A549 (cell line): ENCODE results near the gene EAF2. TPM values are rescaled to one million over a fixed set of nuclear protein-coding genes. Genes with fewer than 3 reads are reported as not detected.

Experiments used
- ATAC-seq, 2 experiments: fragments of 200-7000 bp in 1 of 2; fragments of >200 bp in 1 of 2; cut with Nextera tagmentation in 1 of 2; cut with Tn5 transposase in 1 of 2; 3 replicates each; pipeline versions ENCODE4 v1.8.0 to v1.9.1; 2018 to 2020; ENCODE audit warnings: mild to moderate bottlenecking in 1 of 2, moderate library complexity in 1 of 2
- CTCF ChIA-PET: fragments of 300-600 bp; sonication (Branson Sonifier 250); formaldehyde crosslinking; extraction: SDS; loops from one replicate; lab custom pipeline; 2021; ENCODE audit warnings: antibody characterized with exemption, inconsistent platforms; lab: Yijun Ruan, JAX
- POLR2A ChIA-PET: fragments of 350-600 bp; formaldehyde crosslinking; extraction: SDS; loops from one replicate; lab custom pipeline; 2021; ENCODE audit warnings: antibody characterized with exemption, inconsistent platforms; lab: Yijun Ruan, JAX
- DNase-seq, 2 experiments: peaks; one replicate each; pipeline versions ENCODE4 v3.0.0 to v3.0.0-alpha.2; 2011 to 2016; ENCODE audit warnings: low read depth in 1 of 2, low spot score in 1 of 2
- FAIRE-seq: peaks from 2 replicates; lab custom pipeline; 2011; peaks lifted over from hg19 to GRCh38; lab: Jason Lieb, UNC
- H3K27ac ChIP-seq, 2 experiments: fragments of >200 bp; sonication (Bioruptor Twin); formaldehyde crosslinking; 3 replicates each; pipeline ENCODE4 v1.5.1; 2016 to 2017
- H3K4me1 ChIP-seq: fragments of >200 bp; sonication (Bioruptor Twin); formaldehyde crosslinking; 3 replicates; pipeline ENCODE4 v1.6.1; 2016
- H3K4me2 ChIP-seq: fragments of >200 bp; sonication (Bioruptor Twin); formaldehyde crosslinking; 3 replicates; pipeline ENCODE4 v1.6.1; 2016
- H3K4me3 ChIP-seq: fragments of >200 bp; sonication (Bioruptor Twin); formaldehyde crosslinking; 3 replicates; pipeline ENCODE4 v1.5.1; 2016
- H3K9me3 ChIP-seq: fragments of >200 bp; sonication (Bioruptor Twin); formaldehyde crosslinking; 3 replicates; pipeline ENCODE4 v1.6.1; 2016
- BCL3 ChIP-seq: fragments of >200 bp; sonication (Bioruptor Twin); formaldehyde crosslinking; IDR thresholded peaks from 3 replicates; pipeline ENCODE4 v1.6.1; 2016
- CEBPB ChIP-seq, 2 experiments: fragments of >200 bp in 1 of 2; sonication (Bioruptor Twin) in 1 of 2; formaldehyde crosslinking in 1 of 2; IDR thresholded peaks; 2 replicates each; pipeline ENCODE4 v1.6.1; 2012 to 2016
- EHF ChIP-seq: fragments of 250-450 bp; sonication (Bioruptor Pico); IDR thresholded peaks from 2 replicates; pipeline ENCODE4 v1.5.0; 2020; ENCODE audit warnings: mild to moderate bottlenecking
- EHMT2 ChIP-seq: fragments of 200-600 bp; sonication (generic); IDR thresholded peaks from 2 replicates; pipeline ENCODE4 v1.6.1; 2016; ENCODE audit warnings: antibody characterized with exemption, low read depth, mild to moderate bottlenecking, moderate library complexity
- EP300 ChIP-seq, 2 experiments: fragments of >200 bp; sonication (Bioruptor Twin); formaldehyde crosslinking; IDR thresholded peaks; 2 replicates in 1 of 2; 3 replicates in 1 of 2; pipeline ENCODE4 v1.6.1; 2016 to 2017
- ESRRA ChIP-seq: fragments of 150-350 bp; IDR thresholded peaks from 2 replicates; pipeline ENCODE4 v1.6.1; 2014; ENCODE audit warnings: mild to moderate bottlenecking, low read length, borderline replicate concordance
- FOXS1 ChIP-seq: fragments of 250-450 bp; sonication (Bioruptor Pico); IDR thresholded peaks from 2 replicates; pipeline ENCODE4 v1.5.0; 2020; ENCODE audit warnings: mild to moderate bottlenecking, moderate library complexity
- JUN ChIP-seq, 2 experiments: fragments of >200 bp; sonication (Bioruptor Twin); formaldehyde crosslinking; IDR thresholded peaks; 2 replicates in 1 of 2; 3 replicates in 1 of 2; pipeline ENCODE4 v1.6.1; 2016 to 2017
- KDM1A ChIP-seq: fragments of 200-600 bp; sonication (generic); IDR thresholded peaks from 2 replicates; pipeline ENCODE4 v1.6.1; 2016; ENCODE audit warnings: low read depth, mild to moderate bottlenecking
- MAFK ChIP-seq: fragments of 450-650 bp; IDR thresholded peaks from 2 replicates; pipeline ENCODE4 v1.6.1; 2014; ENCODE audit not compliant: partially characterized antibody
- MAZ ChIP-seq: fragments of 150-350 bp; IDR thresholded peaks from 2 replicates; pipeline ENCODE4 v1.6.1; 2014; ENCODE audit warnings: antibody characterized with exemption, low read depth, low read length, borderline replicate concordance
- MYC ChIP-seq: IDR thresholded peaks from 2 replicates; pipeline ENCODE4 v1.6.1; 2012; ENCODE audit warnings: mild to moderate bottlenecking, inconsistent platforms, low read length, improper control_type of control experiment, borderline replicate concordance
- NFE2L2 ChIP-seq: fragments of 150-350 bp; conservative IDR thresholded peaks from 2 replicates; pipeline ENCODE4 v1.6.1; 2014; ENCODE audit warnings: low read length
- NPAS2 ChIP-seq: fragments of 250-450 bp; sonication (Bioruptor Pico); IDR thresholded peaks from 2 replicates; pipeline ENCODE4 v1.8.0; 2022; ENCODE audit warnings: mild to moderate bottlenecking, moderate library complexity, borderline replicate concordance
- NR3C1 ChIP-seq: fragments of >200 bp; sonication (Bioruptor Twin); formaldehyde crosslinking; IDR thresholded peaks from 3 replicates; pipeline ENCODE4 v1.6.1; 2017
- POLR2AphosphoS2 ChIP-seq: conservative IDR thresholded peaks from 2 replicates; pipeline ENCODE4 v1.6.1; 2012; ENCODE audit warnings: low read length, improper control_type of control experiment, inconsistent platforms
- REST ChIP-seq: fragments of 200-600 bp; sonication (generic); IDR thresholded peaks from 2 replicates; pipeline ENCODE4 v1.6.1; 2016; ENCODE audit warnings: antibody characterized with exemption, mild to moderate bottlenecking, moderate library complexity
- RNF2 ChIP-seq: fragments of 200-600 bp; sonication (generic); IDR thresholded peaks from 2 replicates; pipeline ENCODE4 v1.6.1; 2016; ENCODE audit warnings: low read depth, mild to moderate bottlenecking, antibody characterized with exemption, moderate library complexity, borderline replicate concordance
- SMC3 ChIP-seq: fragments of >200 bp; sonication (Bioruptor Twin); formaldehyde crosslinking; IDR thresholded peaks from 3 replicates; pipeline ENCODE4 v1.6.1; 2018; ENCODE audit warnings: inconsistent platforms
- SREBF2 ChIP-seq: fragments of 450-650 bp; IDR thresholded peaks from 2 replicates; pipeline ENCODE4 v1.6.1; 2014; ENCODE audit warnings: mild to moderate bottlenecking, moderate library complexity
- ZC3H11A ChIP-seq: fragments of 450-650 bp; IDR thresholded peaks from 2 replicates; pipeline ENCODE4 v1.6.1; 2014; ENCODE audit warnings: antibody characterized with exemption, mild to moderate bottlenecking
- ZFP36 ChIP-seq: fragments of 450-650 bp; IDR thresholded peaks from 2 replicates; pipeline ENCODE4 v1.6.1; 2014; ENCODE audit warnings: borderline replicate concordance; ENCODE audit not compliant: partially characterized antibody
- ZNF302 ChIP-seq: fragments of 250-450 bp; sonication (Bioruptor Pico); IDR thresholded peaks from 2 replicates; pipeline ENCODE4 v1.9.0; 2021; ENCODE audit warnings: inconsistent platforms, mild to moderate bottlenecking, moderate library complexity
- ZSCAN20 ChIP-seq: fragments of 250-450 bp; sonication (Bioruptor Pico); IDR thresholded peaks from 2 replicates; pipeline ENCODE4 v1.8.0; 2022; ENCODE audit warnings: mild to moderate bottlenecking, moderate library complexity
- WGBS: methylation state at CpG from one replicate; pipeline ENCODE4 v1.1.6; 2017; ENCODE audit errors: missing lambda C conversion rate; 5-methylcytosine and 5-hydroxymethylcytosine counted together
- polyA plus RNA-seq, 4 experiments: library from polyadenylated mRNA; depleted of rRNA in 3 of 4; stranded (reverse); fragments of >200 nt; fragmentation: RNase III in 1 of 4; extraction: RNeasy Plus Mini Kit Qiagen cat#74134 plus additional on column Dnase treatment in 1 of 4; gene quantifications; 2 replicates in 3 of 4; 3 replicates in 1 of 4; pipeline ENCODE4 v1.2.3, GENCODE V29; 2011 to 2017

The EAF2 gene
- polyA plus RNA-seq, 2 of the 4 experiments (the other 2 are of a cell fraction): 4.3 to 7.4 TPM

- WGBS: 82% methylated on average over 4 of the region's 4 CpGs
- ATAC-seq (no peak), FAIRE-seq (no peak), DNase-seq (no peak)
- ChIA-PET POLR2A (no interaction called here), CTCF (no interaction called here)
- no peak overlapping the region for H3K27ac ChIP-seq
- H3K4me1 ChIP-seq: peaks cover 12% of the 10 kb centered on the region; the same call in 2 of the 3 replicates
- H3K4me3 ChIP-seq: no peak overlapping the region
- no peak for TF ChIP-seq MAZ
- TF ChIP-seq EHF (CRISPR knock-in tag): no peak
- TF ChIP-seq SREBF2: no peak
- no peak for TF ChIP-seq NR3C1
- no peak for TF ChIP-seq RNF2
- no peak for TF ChIP-seq CEBPB (IDR thresholded peaks at IDR 0.05)
- no peak for TF ChIP-seq FOXS1 (CRISPR knock-in tag)
- TF ChIP-seq ZFP36: no peak
- no peak for TF ChIP-seq ZC3H11A
- TF ChIP-seq KDM1A: no peak
- TF ChIP-seq ZSCAN20: no peak
- no peak for TF ChIP-seq REST
- no peak for TF ChIP-seq MAFK
- no peak for TF ChIP-seq EHMT2
- no peak for TF ChIP-seq JUN (IDR thresholded peaks at IDR 0.05)
- no peak for TF ChIP-seq NFE2L2
- TF ChIP-seq ESRRA: no peak
- no peak for TF ChIP-seq POLR2AphosphoS2
- H3K9me3 ChIP-seq: no peaks in the 10 kb centered on the region
- peak overlapping the region; percentile 92 for H3K4me2 ChIP-seq
Measured at GRCh38 chr3:121836064-121836463, 1.1 kb downstream of the EAF2 start.

DNA sequence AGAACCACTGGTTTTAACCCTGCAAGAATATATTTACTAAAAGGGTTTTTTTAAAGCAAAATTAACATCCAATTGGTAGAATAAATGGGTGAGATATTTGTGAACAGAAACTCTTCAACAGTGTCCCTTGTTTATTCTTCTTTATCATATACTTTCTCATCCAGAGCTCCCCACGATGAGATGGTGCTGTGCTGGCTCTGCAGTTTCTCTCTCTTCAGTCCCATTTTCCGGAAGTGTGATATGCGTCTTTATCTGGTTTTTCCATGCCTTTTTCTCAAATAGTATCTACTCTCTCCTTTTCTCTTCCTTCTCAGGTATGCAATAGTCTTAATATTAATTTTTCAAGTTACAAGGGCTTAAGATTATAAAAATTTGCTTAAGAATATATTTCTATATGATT is 1.5 kb downstream of the EAF2 start:
- DNase-seq: no peak
- 78% methylated on average over 3 of the region's 3 CpGs for WGBS
- Histone ChIP-seq H3K9me3 (no peaks in the 10 kb centered on the region), H3K4me1 (peaks cover 12% of the 10 kb centered on the region; the same call in 2 of the 3 replicates), H3K4me3 (no peak overlapping the region), H3K27ac (no peak overlapping the region), H3K4me2 (no peak overlapping the region; the same call in 2 of the 3 replicates)
- FAIRE-seq: no peak
- ChIA-PET CTCF (no interaction called here), POLR2A (no interaction called here)
- TF ChIP-seq SMC3: no peak
- no peak for TF ChIP-seq ZNF302 (CRISPR knock-in tag)
- no peak for TF ChIP-seq BCL3
- ATAC-seq: no peak

- ATAC-seq: no peak
- Histone ChIP-seq H3K4me1 (peaks cover 3% of the 10 kb centered on the region; the same call in 1 of the 3 replicates), H3K4me3 (no peak overlapping the region), H3K27ac (no peak overlapping the region), H3K4me2 (no peak overlapping the region), H3K9me3 (no peaks in the 10 kb centered on the region)
- no peak for DNase-seq
- 86% methylated on average over 18 of the region's 23 CpGs for WGBS
- no peak for TF ChIP-seq NPAS2
- TF ChIP-seq MYC: no peak
- no peak for TF ChIP-seq EP300 (IDR thresholded peaks at IDR 0.05)
- no peak for FAIRE-seq
- CTCF ChIA-PET: no interaction called here
- POLR2A ChIA-PET: no interaction called here
Measured at GRCh38 chr3:121839962-121840361, 5.0 kb downstream of the EAF2 start.
